DMS 273 treated with DMSO at 0.1 percent for 48 hours (cell line): Measurements from ENCODE around the gene LTC4S.

Experiments
- DNase-seq: peaks from one replicate; lab custom pipeline; 2025; lab: John Stamatoyannopoulos, UW

The LTC4S gene

DNA sequence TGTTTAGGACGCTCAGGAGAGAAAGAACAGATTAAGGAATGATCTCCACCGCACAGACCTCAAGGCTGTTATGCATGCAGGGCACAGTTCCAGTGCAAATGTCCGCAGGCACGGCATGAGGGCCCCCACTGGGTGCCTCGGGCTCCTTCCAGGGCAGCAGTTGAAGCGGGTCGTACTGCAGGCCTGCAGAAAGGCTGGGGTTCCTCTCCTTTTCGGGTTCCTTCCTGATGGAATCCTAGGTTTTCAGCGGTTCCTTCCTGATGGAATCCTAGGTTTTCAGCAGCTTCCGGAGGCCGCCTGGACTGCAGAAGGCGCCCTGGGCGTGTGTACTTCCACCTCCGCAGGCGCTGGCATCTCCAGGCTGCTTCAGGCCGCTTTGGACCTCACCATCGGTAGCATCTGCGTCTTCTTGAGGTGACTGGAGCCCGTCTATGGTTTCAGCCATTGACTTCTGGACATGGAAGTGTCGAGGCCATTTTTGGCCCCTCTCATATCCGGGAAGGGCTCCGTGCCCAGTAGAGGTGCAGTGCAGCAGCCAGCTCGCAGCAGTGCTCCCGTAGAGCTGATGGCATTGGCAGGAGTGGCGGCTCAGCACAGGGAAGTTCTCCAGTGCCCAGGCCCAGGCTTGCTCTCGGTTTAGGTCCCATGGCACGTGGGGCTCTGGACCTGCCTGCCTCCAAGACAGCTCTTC is 18.5 kb downstream of the LTC4S start:
- DNase-seq = no peak

- DNase-seq = no peak
These were observed 19.3 kb downstream of the LTC4S start for GRCh38 chr5:179812997-179813607.

DNA sequence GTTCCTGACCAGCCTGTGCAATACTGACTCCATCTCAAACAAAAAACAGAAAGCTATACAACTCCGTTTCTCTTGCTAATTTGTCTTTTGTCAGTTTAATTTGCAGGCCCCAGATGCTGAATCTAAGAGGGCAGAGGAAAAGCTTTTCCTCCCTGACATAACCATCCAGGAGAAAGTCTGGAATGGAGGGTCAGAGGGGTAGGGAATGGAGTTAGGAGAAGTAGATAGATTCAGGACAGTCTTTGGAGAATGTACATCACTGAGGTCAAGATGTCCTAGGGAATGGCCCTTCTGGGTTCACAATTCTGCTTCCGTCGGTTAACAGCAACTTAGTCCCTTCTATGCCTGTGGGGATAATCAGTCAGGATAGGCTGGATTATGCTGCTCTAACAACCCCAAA is 20.3 kb downstream of the LTC4S start:
- DNase-seq = no peak

GRCh38 chr5:179815491-179816249 is 21.9 kb downstream of the LTC4S start:
- DNase-seq = no peak

GRCh38 chr5:179816401-179816795 is 22.6 kb downstream of the LTC4S start:
- no peak for DNase-seq

DNA sequence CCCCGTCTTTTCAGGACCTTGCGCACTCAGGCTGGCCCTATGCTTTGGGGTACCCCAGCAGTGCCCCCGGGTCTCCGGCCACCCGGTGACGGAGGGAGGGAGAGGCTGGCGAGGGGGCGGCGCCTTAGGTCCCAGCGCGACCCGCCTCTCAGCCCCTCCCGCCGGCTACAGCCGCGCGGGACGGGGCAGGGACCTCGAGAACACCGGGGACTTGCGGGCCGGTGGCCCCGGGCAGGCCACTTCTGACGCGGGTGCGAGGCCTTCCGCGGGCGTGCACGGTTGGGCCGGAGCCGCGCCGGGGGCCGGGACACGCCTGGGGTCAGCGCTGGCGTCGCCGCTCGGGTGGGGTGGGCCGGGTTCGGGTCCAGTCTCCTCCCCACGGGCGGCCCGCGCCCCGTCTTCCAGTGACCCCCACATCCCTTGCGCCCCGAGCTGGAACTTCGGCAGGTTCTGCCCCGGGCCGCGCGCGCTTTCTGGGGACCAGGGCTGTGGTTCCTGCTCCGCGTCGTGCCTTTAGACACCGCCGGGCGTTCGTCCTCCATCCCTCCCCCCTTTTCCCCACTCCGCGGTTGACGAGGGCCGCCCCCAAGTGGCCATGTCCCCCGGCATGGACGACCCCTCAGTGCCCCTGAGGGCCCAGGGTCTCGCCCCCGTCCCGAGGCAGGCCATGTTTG is 23.1 kb downstream of the LTC4S start:
- DNase-seq = no peak

GRCh38 chr5:179817470-179817840 is 23.7 kb downstream of the LTC4S start:
- no peak for DNase-seq

- DNase-seq = no peak
These were observed 24.3 kb downstream of the LTC4S start for GRCh38 chr5:179817890-179818745.

GRCh38 chr5:179818746-179819295 is 25.0 kb downstream of the LTC4S start:
- no peak for DNase-seq

- DNase-seq = no peak
These were observed 25.7 kb downstream of the LTC4S start for GRCh38 chr5:179819296-179820126.

DNA sequence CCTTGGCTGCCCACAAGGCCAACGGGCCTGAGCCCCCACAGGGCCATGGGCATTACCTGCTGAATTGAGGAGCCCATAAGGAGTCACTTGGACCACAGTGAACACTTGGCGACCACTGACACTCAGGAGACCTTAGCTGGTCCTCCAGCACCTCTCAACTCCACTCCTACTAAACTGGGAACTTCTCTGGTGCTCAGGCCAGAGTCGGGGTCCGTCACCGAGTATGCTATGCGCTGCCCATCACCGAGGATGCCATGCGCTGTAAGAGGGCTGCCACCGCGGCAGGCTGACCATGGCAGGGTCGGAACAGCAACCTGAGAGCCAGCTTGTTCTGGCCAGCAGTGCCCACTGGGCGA is 26.3 kb downstream of the LTC4S start:
- no peak for DNase-seq

DNA sequence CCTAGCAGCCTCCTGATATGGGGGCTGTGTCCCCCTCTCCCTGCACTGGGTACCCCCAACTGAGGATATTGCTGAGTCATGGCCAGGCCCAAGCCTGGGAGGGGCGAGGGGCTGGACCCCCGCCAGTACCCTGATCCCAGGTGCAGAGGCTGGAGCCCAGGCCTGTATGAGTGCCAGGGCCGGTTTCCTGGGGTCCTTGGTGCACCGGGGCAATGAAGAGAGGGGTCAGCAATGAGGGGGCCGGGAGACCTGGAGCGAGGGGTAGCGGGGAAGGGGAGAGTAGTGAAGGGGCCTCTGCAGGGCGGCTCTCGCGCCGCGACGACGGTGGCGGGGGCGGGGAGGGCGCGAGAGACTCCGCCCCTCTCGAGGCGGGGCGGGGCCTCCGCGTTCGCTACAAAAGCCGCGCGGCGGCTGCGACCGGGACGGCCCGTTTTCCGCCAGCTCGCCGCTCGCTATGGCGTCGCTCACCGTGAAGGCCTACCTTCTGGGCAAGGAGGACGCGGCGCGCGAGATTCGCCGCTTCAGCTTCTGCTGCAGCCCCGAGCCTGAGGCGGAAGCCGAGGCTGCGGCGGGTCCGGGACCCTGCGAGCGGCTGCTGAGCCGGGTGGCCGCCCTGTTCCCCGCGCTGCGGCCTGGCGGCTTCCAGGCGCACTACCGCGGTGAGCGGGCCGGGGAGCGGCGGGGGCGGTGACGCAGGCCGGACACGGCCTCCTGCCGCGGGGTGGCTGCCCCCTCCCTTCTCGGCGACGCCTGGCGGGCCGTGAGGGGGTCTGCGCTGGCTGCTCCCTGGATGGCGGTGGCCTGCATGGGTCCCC is 26.9 kb downstream of the LTC4S start, which contains the start of gene SQSTM1:
SQSTM1 (plus strand) TSS at position 423 of the 815 bp plus-strand sequence; CDS start at position 455, 32 bp downstream.
- DNase-seq = no peak

- DNase-seq = peak; percentile 73
These were observed 27.7 kb downstream of the LTC4S start for GRCh38 chr5:179821298-179822058.

- no peak for DNase-seq
These were observed 28.3 kb downstream of the LTC4S start for GRCh38 chr5:179822059-179822432.

- DNase-seq = no peak
These were observed 28.7 kb downstream of the LTC4S start for GRCh38 chr5:179822444-179822990.

DNA sequence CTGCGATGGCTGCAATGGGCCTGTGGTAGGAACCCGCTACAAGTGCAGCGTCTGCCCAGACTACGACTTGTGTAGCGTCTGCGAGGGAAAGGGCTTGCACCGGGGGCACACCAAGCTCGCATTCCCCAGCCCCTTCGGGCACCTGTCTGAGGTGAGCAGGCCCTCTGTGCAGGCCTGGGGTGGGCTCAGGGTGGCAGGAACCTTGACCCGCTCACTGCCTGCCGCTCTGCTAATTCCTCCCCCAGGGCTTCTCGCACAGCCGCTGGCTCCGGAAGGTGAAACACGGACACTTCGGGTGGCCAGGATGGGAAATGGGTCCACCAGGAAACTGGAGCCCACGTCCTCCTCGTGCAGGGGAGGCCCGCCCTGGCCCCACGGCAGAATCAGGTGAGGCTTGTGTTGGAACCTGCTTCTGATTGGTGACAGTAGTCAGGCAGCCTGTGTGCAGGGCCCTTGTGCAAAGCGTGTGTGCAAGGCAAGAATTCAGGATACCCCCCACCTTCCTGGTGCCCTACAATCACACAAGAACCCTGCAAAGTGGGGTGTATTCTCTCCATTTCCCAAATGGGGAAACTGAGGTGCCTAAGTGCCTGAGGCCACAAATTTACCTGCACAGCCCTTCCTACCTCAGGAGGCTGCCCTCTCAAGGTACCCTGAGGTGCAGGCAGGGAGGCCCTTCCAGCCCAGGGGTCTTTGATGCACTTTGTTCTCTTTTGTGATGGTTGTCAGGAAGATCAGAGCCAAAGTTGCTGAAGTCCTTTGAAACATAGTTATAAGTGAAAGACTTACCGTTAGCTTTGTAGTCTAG is 30.4 kb downstream of the LTC4S start:
- DNase-seq = no peak

DNA sequence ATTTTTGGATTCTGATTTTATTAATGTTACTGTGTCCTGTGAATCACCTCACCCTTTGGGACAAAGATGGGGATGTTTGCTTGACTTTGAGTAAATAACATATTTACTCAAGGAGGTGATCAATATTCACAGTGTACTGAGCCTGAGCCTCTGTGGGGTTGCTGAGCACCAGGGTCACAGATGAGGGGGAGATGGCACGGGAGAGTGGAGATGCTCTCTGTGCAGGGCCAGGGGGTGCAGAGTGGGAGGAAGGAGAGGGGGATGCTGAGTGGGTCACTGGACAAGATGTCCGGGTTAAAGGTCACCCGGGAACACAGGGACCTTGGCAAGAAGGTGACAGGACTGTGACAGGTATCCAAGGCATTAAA is 30.9 kb downstream of the LTC4S start:
- DNase-seq = no peak

DNA sequence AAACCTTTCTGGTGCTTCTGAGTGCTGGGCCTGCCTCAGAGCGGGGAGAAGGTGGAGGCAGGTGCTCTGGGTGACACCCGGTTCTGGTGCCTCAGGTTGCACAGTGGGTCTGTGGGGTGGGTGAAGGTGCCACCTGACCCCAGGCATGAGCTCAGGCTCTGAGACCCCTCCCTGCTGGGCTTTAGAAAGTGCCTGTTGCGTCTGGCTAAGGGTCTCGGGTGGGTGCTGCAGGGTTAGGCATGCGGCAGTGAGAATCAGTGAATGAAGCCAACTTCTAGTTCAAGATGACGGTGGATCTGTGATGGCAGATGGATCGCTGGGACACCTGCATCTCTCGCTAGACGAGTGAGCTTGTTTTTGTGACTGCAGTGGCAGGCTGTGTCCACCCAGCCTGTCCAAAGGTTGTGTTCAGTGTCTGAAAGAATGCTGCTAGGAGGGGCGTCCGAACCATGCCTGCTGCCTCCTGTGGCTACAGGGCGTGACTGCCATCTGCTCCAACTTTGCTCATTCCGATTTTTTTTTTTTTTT is 31.9 kb downstream of the LTC4S start:
- DNase-seq = no peak
